Neuron (in vitro differentiated cells): Measurements from ENCODE around the gene CCDC85B.

Source experiments
- H2AFZ ChIP-seq: one replicate; pipeline ENCODE4 v1.6.1; 2013; ENCODE audit warnings: low read depth, mild to moderate bottlenecking, inconsistent platforms, low read length, moderate library complexity
- H3K27me3 ChIP-seq: one replicate; pipeline ENCODE4 v1.6.1; 2013; ENCODE audit warnings: low read length; ENCODE audit not compliant: insufficient read depth
- H3K36me3 ChIP-seq: one replicate; pipeline ENCODE4 v1.6.1; 2013; ENCODE audit warnings: low read length; ENCODE audit not compliant: insufficient read depth
- H3K4me1 ChIP-seq: one replicate; pipeline ENCODE4 v1.6.1; 2013; ENCODE audit warnings: low read length; ENCODE audit not compliant: insufficient read depth
- H3K4me3 ChIP-seq: 2 replicates; pipeline ENCODE4 v1.5.1; 2013; ENCODE audit warnings: mild to moderate bottlenecking, low read length, moderate library complexity
- H3K9me3 ChIP-seq: one replicate; pipeline ENCODE4 v1.6.1; 2013; ENCODE audit warnings: low read length

Gene CCDC85B

GRCh38 chr11:65921033-65921555 is 30.6 kb downstream of the CCDC85B start:
- Histone ChIP-seq H3K9me3 (no peaks in the 10 kb centered on the region), H3K36me3 (peaks cover 17% of the 10 kb centered on the region), H3K4me1 (peaks cover 23% of the 10 kb centered on the region), H2AFZ (no peak overlapping the region), H3K4me3 (no peak overlapping the region), H3K27me3 (no peaks in the 10 kb centered on the region)

- Histone ChIP-seq H3K9me3 (no peaks in the 10 kb centered on the region), H2AFZ (no peak overlapping the region), H3K4me3 (no peak overlapping the region), H3K4me1 (peaks cover 23% of the 10 kb centered on the region), H3K36me3 (peaks cover 17% of the 10 kb centered on the region), H3K27me3 (no peaks in the 10 kb centered on the region)
These were observed 31.4 kb downstream of the CCDC85B start for GRCh38 chr11:65921876-65922275.

GRCh38 chr11:65922565-65922964 is 32.1 kb downstream of the CCDC85B start:
- Histone ChIP-seq H3K4me1 (peaks cover 20% of the 10 kb centered on the region), H3K4me3 (no peak overlapping the region), H3K36me3 (peaks cover 15% of the 10 kb centered on the region), H2AFZ (no peak overlapping the region), H3K27me3 (no peaks in the 10 kb centered on the region), H3K9me3 (no peaks in the 10 kb centered on the region)

GRCh38 chr11:65925397-65925796 is 34.9 kb downstream of the CCDC85B start:
- Histone ChIP-seq H3K27me3 (no peaks in the 10 kb centered on the region), H3K9me3 (no peaks in the 10 kb centered on the region), H3K36me3 (peaks cover 13% of the 10 kb centered on the region), H3K4me1 (peaks cover 5% of the 10 kb centered on the region), H2AFZ (no peak overlapping the region), H3K4me3 (no peak overlapping the region)

GRCh38 chr11:65927904-65928397 is 37.5 kb downstream of the CCDC85B start:
- Histone ChIP-seq H3K9me3 (no peaks in the 10 kb centered on the region), H3K36me3 (peaks cover under 1% of the 10 kb centered on the region), H3K4me1 (no peaks in the 10 kb centered on the region), H3K27me3 (no peaks in the 10 kb centered on the region), H3K4me3 (no peak overlapping the region), H2AFZ (no peak overlapping the region)

GRCh38 chr11:65928667-65929066 is 38.2 kb downstream of the CCDC85B start:
- no peak overlapping the region for H3K4me3 ChIP-seq
- H3K9me3 ChIP-seq = no peaks in the 10 kb centered on the region
- no peak overlapping the region for H2AFZ ChIP-seq
- H3K36me3 ChIP-seq = no peaks in the 10 kb centered on the region
- no peaks in the 10 kb centered on the region for H3K27me3 ChIP-seq
- no peaks in the 10 kb centered on the region for H3K4me1 ChIP-seq

- Histone ChIP-seq H3K9me3 (no peaks in the 10 kb centered on the region), H3K4me1 (no peaks in the 10 kb centered on the region), H3K4me3 (no peak overlapping the region), H3K36me3 (no peaks in the 10 kb centered on the region), H2AFZ (peak overlapping the region; percentile 43), H3K27me3 (no peaks in the 10 kb centered on the region)
These were observed 41.5 kb downstream of the CCDC85B start for GRCh38 chr11:65931773-65932557.

GRCh38 chr11:65932558-65932919 is 42.1 kb downstream of the CCDC85B start:
- H3K4me3 ChIP-seq = no peak overlapping the region
- H3K4me1 ChIP-seq = peaks cover 2% of the 10 kb centered on the region
- peak overlapping the region; percentile 43 for H2AFZ ChIP-seq
- no peaks in the 10 kb centered on the region for H3K9me3 ChIP-seq
- H3K27me3 ChIP-seq = no peaks in the 10 kb centered on the region
- H3K36me3 ChIP-seq = no peaks in the 10 kb centered on the region

- Histone ChIP-seq H3K4me1 (peaks cover 4% of the 10 kb centered on the region), H3K9me3 (no peaks in the 10 kb centered on the region)
These were observed 43.5 kb downstream of the CCDC85B start for GRCh38 chr11:65934014-65934413.

GRCh38 chr11:65937766-65938165 is 47.3 kb downstream of the CCDC85B start:
- no peak overlapping the region for H2AFZ ChIP-seq

More at GRCh38 chr11:65934014-65934413, 43.5 kb downstream of the CCDC85B start:
- Histone ChIP-seq H3K27me3 (no peaks in the 10 kb centered on the region), H3K36me3 (no peaks in the 10 kb centered on the region), H2AFZ (no peak overlapping the region), H3K4me3 (no peak overlapping the region)

More at GRCh38 chr11:65937766-65938165, 47.3 kb downstream of the CCDC85B start:
- Histone ChIP-seq H3K4me3 (no peak overlapping the region), H3K9me3 (no peaks in the 10 kb centered on the region), H3K36me3 (no peaks in the 10 kb centered on the region), H3K4me1 (peaks cover 4% of the 10 kb centered on the region), H3K27me3 (no peaks in the 10 kb centered on the region)
